ENCODE results near the gene HTT. TPM values are rescaled to one million over a fixed set of nuclear protein-coding genes. Genes with fewer than 3 reads are reported as not detected.

HTT gene
- total RNA-seq, 1 experiment from 2014 or later, result 64.4 TPM

DNA sequence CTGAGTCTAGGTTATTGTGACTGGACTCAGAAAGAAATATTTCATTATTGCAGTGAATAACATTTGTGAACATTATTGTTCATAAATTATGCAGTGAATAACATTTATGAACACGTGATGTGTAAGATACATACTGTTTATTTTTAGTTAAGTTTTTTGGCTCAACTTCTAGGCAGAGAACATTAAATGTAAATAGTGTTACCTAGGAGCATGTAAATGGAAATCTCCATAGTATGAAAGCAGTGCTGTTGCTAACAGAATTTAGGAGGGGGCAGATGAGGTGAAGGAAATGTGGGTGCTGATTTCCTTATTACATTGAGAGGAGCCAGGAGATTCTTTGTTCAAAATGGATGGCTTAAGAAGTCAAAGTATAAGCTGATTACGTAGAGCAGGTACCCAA is 45.0 kb downstream of the HTT start:
- H4K20me1 ChIP-seq (ENCODE audit: control insufficient read depth, insufficient read depth, insufficient read length), result no peaks in the 10 kb centered on the region
- H3K4me1 ChIP-seq (ENCODE audit: insufficient read depth, low read length), result no peaks in the 10 kb centered on the region
- no peak overlapping the region for H3K56ac ChIP-seq (ENCODE audit: insufficient read length, low read depth, low read length)
- H3K4me2 ChIP-seq (ENCODE audit: insufficient read depth, insufficient read length, low read length), result no peak overlapping the region
- no peak overlapping the region for H4K91ac ChIP-seq (ENCODE audit: insufficient read length, low read depth, low read length)
- H3K18ac ChIP-seq (ENCODE audit: insufficient read length, low read depth, low read length), result no peak overlapping the region
- H2AFZ ChIP-seq (ENCODE audit: low read length), result no peak overlapping the region
- H3K27ac ChIP-seq (ENCODE audit: insufficient read length, low read depth, low read length), result no peak overlapping the region
- H3K79me1 ChIP-seq (ENCODE audit: insufficient read depth, low read depth, low read length, poor library complexity, severe bottlenecking), result no peaks in the 10 kb centered on the region
- H3K4ac ChIP-seq (ENCODE audit: low read depth, low read length), result no peak overlapping the region
- H2BK20ac ChIP-seq (ENCODE audit: low read depth, low read length, poor library complexity, severe bottlenecking), result no peak overlapping the region
- no peak overlapping the region for H2AK5ac ChIP-seq (ENCODE audit: insufficient read length, low read length)
- no peaks in the 10 kb centered on the region for H3K4me1 Mint-ChIP-seq
- H2BK5ac ChIP-seq (ENCODE audit: insufficient read length, low read length), result no peak overlapping the region
- no peak overlapping the region for H2BK15ac ChIP-seq (ENCODE audit: low read depth, low read length)
- TF ChIP-seq, protein P1, sequence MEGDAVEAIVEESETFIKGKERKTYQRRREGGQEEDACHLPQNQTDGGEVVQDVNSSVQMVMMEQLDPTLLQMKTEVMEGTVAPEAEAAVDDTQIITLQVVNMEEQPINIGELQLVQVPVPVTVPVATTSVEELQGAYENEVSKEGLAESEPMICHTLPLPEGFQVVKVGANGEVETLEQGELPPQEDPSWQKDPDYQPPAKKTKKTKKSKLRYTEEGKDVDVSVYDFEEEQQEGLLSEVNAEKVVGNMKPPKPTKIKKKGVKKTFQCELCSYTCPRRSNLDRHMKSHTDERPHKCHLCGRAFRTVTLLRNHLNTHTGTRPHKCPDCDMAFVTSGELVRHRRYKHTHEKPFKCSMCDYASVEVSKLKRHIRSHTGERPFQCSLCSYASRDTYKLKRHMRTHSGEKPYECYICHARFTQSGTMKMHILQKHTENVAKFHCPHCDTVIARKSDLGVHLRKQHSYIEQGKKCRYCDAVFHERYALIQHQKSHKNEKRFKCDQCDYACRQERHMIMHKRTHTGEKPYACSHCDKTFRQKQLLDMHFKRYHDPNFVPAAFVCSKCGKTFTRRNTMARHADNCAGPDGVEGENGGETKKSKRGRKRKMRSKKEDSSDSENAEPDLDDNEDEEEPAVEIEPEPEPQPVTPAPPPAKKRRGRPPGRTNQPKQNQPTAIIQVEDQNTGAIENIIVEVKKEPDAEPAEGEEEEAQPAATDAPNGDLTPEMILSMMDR (conservative IDR thresholded peaks at IDR 0.05), result no peak
- H3K27me3 Mint-ChIP-seq (ENCODE audit: low read depth), result no peaks in the 10 kb centered on the region
- no peak overlapping the region for H3K27ac Mint-ChIP-seq
- no peaks in the 10 kb centered on the region for H3K9me3 ChIP-seq (ENCODE audit: control insufficient read depth, low read depth, low read length)
- H2BK120ac ChIP-seq (ENCODE audit: low read depth, low read length, poor library complexity, severe bottlenecking), result no peak overlapping the region
- no peak overlapping the region for H3K14ac ChIP-seq (ENCODE audit: insufficient read depth, low read length)
- H3K27me3 ChIP-seq (ENCODE audit: insufficient read depth, low read length), result no peaks in the 10 kb centered on the region
- H3T11ph ChIP-seq (ENCODE audit: low read length), result no peak overlapping the region
- H3K36me3 Mint-ChIP-seq (ENCODE audit: insufficient read depth in 1 of 3, low read depth in 3 of 3), result peaks cover 39 to 73% (median 69%) of the 10 kb centered on the region in 3 experiments
- H3K23ac ChIP-seq (ENCODE audit: insufficient read length, low read depth, low read length), result no peak overlapping the region
- no peak overlapping the region for H4K5ac ChIP-seq (ENCODE audit: insufficient read length, low read depth, low read length)
- no peak overlapping the region for H3K9ac ChIP-seq (ENCODE audit: extremely low read depth, insufficient read length, low read length)
- no peaks in the 10 kb centered on the region for H3K79me2 ChIP-seq (ENCODE audit: insufficient read depth, low read length)
- H4K8ac ChIP-seq (replicated peaks; ENCODE audit: insufficient read length, low read depth, low read length), result no peak overlapping the region
- H2BK12ac ChIP-seq (ENCODE audit: insufficient read length, low read depth, low read length), result no peak overlapping the region
- no peak for DNase-seq
- H3K4me3 Mint-ChIP-seq, result no peak overlapping the region
- H3K9me3 Mint-ChIP-seq, result no peaks in the 10 kb centered on the region
- no CpG with 5 or more reads among the region's 2 CpGs for WGBS (ENCODE audit: extremely low coverage, insufficient read length, low lambda C conversion rate)
- H3K23me2 ChIP-seq (ENCODE audit: insufficient read length, low read depth, low read length, poor library complexity, severe bottlenecking), result no peaks in the 10 kb centered on the region
